NCI-H1930 (cell line): ENCODE results near the gene SCN3A.

Experiments used
- DNase-seq, 2 experiments: peaks; one replicate each; lab custom pipeline; 2025; lab: John Stamatoyannopoulos, UW

The SCN3A gene

DNA sequence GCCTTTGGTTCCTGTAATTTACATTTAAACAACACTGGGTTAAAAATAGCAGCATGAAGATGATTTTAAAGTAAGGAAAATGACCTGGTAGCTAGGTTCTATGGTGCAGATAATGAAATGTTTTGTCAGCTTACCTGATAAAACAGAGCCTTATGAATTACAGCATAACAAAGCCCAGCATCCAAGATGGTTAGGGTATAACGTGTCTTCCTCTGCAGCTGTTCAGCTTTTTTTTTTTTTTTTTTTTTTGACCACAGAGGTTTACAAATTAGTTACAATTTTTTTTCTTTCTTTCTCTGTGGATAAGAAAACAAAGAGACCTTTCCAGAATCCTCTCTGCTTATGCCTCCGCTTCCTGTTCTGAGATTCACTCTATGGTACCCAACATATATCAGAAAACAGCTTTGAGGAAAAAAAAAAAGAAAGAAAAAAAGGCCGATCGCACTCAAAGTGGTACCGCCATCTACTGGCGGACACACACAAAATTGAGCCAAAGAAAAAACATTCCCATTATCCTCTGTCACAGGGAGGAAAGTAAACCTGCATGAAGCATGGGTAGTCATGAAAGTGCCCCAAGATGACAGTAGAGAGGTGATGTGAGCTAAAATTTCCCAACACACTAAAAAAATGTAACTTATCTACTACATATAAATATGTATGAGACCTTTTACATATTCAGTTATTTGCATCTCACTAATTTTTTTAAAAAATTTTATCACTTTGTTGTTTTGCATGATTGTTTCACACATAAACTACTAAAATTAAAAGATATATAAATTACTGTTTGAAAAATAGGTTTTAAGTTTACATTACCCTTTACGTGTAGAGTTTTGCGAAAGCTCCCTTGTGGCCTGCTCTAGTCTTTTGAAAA lies at the start of gene SCN3A:
Gene SCN3A (minus strand): TSS at position 362 of the 871 bp plus-strand sequence. CDS start 27,656 bp downstream, outside the sequence.
- peak; percentile 26 to 36 for DNase-seq

DNA sequence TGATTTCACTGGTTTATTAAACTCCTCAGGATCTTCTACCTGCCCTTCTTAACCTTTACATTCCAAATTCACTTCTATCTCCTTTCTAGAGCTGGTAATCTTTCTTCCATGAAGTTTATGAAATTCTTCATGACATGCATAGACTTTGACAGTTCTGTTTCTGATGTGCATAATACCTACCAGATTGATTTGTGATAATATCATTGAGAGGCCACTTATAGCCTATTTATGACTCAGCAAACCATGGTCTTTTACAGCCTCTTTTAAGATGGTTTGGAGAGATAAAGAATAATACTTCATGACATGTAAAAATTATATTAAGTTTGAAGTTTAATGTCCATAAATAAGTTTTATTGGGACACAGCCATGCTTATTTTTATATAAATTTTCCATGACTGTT lies 49.3 kb upstream of the SCN3A start:
- DNase-seq, result no peak

DNA sequence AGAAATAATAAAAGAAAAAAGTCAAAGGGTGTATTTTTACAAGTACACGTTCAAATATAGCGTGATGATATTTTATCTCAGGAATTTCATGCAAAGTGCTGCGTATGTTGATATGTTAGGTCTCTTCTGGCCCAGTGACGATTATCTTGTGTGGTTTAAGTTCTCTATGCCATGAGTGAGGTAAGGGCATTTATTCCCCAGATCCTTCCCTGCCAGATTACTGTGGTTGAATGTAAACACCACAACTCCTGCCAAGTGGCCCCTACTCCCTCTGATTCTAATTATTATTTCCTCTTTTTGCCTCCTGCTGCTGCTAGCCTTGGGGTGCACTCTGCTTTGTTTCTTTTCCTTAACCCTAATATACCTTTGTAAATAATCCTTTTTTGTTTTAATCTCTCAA lies 47.5 kb upstream of the SCN3A start:
- DNase-seq, result no peak

DNA sequence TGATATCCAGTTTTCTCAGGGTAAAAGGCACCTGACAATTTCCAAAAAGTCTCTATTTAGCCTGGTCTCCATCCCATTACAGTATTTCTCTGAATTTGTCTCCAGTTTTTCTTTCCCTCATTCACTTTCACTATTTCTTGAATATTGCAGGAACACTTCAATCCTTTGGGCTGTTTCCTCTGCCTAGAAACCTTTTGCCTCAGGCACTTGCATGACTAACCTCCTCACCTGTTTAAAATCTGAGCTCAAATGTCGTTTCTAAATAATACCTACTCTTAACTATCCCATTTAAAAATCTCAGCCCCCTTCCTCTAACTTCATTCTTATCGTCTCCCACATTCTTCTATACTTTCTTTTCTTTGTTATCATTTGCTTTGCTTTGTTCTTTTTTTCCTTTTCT lies 44.4 kb upstream of the SCN3A start:
- no peak for DNase-seq

DNA sequence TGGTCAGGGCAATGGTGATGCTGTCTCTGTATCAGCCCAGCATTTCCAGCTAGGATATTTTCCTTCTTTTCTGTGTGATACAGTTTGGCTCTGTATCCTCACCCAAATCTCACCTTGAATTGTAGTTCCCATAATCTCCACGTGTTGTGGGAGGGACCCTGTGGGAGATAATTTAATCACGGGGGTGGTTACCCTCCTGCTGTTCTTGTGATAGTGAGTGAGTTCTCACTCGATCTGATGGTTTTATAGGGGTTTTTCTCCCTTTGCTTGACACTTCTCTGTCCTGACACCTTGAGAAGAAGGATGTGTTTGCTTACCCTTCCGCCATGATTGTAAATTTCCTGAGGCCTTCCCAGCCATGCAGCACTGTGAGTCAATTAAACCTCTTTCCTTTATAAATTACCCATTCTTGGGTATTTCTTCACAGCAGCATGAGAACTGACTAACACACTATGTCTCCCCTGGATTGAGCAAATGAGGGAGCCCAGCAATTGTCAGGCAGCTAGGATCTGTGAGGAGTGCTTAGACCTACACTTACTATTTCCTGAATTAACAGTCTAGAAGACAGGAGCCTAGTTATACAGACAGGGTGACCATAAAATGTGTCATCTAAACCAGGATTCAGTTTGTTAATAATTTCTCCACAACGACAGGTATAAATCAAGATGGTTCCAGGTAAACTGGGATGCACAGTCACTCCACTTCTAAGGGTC lies 41.4 kb upstream of the SCN3A start:
- no peak for DNase-seq

DNA sequence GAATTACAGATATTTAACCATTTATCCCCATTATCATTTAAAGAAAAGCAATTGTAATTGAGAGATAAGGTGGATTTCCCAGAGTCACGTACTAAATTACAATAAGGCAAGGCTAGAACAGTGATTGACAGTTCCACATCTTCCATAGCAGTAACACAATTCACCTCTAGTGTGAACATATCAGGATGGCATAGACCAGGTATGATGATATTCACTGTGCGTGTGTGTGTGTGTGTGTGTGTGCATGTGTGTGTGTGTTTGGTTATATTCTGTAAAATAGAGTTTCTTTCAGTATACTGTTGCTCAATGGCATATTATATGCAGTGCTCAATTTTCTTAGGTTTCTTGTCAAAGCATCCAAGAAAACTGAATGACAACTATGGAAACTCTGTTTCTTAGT lies 37.1 kb upstream of the SCN3A start:
- no peak for DNase-seq

DNA sequence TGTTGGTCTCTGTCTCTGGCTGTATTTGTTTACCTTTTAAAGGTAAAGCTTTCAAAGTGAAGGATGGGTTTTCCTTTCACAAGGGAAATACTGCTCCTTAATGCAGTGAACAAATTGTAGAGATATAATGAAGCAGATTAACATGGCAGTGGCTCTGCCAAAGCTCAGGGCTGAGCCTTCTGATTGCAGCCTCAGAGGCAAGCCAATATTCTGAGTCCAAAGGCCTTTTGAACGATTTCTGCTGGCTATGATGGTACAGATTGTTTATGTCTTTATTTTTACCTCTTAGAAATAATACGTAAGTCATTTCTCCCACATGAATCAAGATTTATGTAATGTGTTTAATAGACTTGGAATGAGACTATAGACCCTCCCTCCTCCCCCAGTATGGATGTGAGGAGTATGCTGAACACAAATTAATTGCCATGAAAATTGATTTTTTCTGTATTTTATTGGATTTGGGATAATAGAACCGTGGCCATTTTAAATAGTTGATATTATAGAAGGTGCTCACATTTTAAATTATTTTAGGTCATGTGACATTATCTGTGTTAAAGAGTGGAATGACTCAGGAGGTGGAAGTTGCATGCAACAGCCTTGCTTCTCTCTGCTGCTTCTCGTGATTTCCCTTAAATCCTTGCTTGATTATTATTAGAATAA lies 36.1 kb upstream of the SCN3A start:
- no peak for DNase-seq

DNA sequence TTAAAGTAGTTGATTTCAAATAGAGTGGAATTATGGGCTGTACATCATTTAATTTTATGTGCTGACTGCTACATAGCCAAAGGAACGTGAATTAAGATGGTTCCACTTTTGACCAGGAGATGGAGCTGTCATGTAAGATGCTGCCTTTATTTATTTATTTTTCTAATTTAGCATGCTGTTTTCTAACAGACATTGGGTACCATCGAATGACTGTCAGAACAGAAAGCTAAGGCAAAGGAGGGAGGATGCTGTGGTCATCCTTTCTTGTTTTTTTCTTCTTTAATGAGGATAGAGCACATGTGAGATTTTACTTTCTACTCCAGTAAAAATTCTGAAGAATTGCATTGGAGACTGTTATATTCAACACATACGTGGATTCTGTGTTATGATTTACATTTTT lies 35.4 kb upstream of the SCN3A start, which contains the start of gene SCN2A:
Gene SCN2A (plus strand): TSS at position 185 of the 400 bp plus-strand sequence. CDS start 56,410 bp downstream, outside the sequence.
- peak; percentile 17 to 19 for DNase-seq

DNA sequence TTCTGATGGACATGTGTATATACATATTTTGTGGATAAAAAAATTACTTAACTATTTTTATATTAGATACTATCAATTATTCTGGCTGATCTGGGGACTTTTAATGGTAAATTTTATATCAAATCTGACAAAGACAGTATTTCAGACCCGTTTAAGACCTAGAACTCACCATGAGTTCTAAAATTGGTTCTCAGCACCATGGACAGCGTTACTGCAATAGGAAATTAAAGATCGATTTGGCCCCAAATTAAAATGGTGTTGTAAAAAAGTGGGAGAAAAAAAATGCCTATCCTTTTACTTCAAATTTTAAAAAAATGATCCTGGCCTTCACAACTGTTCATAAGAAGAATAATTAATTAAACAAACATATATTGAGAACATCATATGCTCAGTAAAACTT lies 34.4 kb upstream of the SCN3A start:
- no peak for DNase-seq

DNA sequence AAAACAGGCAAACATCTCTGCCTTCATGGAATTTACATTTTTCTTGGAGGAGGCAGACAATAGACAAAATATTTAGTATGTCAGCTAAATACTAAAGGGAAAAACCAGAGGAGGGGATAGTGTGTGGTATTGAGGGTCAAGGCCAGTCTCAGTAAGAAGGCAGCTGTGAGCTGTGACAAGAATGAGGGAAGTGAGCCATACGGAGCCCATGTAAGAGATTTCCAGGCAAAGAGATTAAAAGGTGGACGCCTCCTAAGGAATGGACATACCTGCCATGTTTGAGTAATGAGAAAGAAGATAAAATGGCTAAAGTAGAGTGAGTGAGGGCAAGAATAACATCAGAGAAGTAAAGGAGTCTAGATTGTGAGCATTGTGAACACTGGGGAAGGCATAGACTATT lies 33.2 kb upstream of the SCN3A start:
- no peak for DNase-seq

DNA sequence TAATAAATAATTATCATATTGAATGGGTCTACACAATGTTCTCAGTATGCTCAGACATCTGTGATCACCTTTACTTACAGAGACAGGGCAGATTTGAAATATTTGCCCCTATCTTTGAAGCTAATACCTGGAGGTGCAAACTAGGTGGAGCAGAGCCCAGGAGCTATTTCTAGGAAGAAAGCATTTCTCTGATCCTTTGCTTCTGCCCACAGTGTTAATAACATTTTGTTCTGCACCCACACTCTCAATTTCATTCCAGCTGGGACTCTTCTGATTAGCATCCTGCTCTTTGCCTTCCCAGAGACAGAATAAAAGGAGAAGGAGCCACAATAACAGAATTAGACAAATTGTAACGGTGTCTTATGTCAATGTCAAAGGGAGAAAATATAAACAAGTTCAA lies 23.7 kb upstream of the SCN3A start:
- no peak for DNase-seq

DNA sequence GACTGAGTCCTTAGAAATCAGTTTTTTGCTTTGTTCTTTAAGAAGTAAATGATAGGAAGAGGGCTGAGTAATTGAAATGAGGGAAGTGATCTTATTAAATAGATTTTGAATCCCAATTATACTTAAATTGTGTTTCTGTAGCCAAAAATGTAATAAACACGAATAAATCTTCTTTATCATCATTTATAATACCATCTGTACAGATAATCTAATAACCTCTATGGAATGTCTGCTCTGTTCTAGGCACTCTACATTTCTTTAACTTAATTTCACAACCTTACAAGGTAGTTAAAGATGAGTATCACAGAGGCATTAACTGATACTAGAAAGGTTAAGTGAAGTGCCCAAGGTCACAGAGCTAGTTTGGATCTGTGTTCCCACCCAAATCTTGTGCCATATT lies 21.1 kb upstream of the SCN3A start:
- no peak for DNase-seq

DNA sequence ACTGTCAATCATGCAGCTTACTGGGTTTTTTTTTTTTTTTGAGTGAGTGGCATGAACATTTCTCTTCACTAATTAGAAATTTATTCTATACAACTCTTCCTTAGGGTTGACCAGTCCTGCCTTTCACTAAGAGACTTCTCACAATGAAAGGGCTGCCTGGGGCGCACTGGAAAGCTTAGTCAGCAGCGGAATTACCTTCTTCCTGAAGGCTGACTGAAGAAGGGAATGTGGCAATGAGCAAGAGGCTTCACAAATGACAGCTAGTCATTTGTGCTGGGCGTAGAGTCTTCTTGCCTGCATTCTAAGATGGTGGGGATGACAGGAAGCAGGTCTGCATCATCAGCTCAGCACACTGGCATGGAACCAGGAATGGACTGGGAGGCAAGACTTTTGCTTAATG lies 15.6 kb upstream of the SCN3A start:
- no peak for DNase-seq

DNA sequence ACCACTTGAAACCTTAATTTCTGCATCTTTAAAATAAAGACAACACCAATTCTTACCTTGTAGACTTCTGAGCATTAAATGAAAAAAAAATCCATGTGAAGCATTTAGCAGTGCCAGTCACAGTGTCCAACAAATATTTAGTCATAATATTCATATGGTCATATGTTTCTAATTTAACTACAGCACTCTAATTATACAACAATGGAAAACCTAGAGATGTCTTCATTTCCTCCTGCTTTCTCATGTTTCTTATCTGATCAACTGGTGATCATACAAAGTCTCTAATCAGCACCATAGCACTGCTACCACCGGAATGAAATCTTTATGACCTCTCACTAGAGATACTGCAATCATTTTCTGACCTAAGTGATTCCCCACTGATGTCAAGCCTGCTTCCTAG lies 10.2 kb upstream of the SCN3A start:
- DNase-seq, result no peak

DNA sequence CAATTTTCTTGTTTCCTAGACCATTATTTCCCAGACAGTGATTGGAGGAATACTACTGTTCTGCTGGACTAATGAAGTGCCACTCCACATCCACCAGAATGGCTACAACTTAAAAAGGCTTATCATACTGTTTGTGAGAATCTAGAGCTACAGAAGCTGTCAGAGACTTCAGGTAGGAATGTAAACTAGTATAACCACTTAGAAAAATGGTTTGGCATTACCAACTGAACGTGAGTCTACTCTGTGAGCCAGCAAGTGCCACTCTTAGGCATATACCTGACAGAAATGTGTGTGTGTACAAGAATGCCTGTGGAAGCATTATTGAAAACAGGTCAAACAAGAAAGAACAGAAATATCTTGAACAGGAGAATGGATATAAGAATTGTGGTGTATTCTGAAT lies 4.2 kb upstream of the SCN3A start:
- DNase-seq, result no peak

DNA sequence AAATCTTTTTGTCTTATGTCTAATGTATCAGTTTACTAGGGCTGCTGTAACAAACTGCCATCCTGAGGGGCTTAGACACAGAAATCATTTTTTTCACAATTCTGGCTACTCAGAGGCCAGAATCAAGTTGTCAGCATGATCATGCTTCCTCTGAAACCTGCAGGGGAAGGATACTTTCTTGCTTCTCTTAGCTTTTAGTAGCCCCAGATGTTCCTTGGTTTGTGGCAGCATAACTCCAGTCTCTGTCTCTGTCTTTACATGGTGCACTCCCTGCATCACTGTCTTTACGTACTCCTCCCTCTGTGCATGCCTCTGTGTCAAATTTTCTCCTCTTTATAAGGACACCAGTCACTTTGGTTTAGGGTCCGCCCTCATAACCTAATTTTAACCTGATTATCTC lies 2.0 kb upstream of the SCN3A start:
- no peak for DNase-seq

DNA sequence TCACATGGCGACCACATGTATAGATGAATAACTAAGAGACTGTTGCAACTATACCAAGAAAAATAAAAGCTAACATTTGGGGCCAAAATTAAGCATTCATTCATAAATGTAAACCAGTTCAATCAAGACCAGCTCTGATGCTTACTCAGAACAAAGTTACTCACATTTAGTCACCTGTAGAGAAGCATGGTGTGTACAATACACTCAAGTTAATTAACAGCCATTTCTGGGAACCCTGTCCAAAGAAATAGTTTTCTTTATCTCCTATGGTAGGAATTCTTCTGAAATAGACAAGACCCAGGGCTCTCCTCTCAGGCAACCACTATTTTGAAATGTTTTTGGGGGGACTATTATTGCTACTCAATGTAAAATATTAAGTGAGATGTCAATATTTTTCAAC lies 1.6 kb downstream of the SCN3A start:
- no peak for DNase-seq

DNA sequence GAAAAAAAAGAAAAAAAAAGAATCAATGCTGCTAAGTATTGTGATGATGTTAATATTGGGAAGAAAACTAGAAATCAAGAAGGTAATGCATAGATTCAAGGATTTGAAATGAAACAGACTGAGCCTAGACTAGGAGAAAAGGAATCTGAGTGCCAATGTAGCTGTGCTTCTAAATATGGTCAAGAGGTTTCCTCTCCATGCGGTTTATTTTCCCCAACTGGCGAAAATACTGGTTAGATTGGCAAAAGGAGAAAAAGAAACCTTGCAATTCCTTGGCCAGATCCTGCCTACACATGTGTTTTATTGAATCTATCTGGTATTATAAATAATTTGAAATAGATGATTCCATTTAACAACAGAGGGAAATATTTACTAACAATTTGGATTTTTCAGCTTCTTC lies 5.7 kb downstream of the SCN3A start:
- no peak for DNase-seq

DNA sequence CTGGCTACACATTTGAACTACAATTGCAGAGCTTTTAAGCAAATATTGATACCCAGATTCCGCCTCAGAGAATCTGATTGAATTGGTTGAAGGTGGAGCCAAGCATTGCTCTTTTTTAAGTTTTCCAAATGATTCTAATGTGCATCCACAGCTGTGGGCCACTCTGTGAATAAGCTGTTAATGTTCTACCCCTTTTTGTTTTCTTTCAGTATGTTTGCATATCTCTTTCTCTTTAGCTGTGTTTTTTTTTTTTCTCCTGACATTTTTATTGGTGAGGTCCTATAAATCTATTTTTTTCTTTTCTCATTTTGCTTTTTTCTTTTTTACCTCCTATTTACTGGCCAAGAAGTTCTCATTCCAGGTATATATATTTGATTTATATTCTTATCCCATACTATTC lies 6.5 kb downstream of the SCN3A start:
- peak; percentile 46 to 47 for DNase-seq

DNA sequence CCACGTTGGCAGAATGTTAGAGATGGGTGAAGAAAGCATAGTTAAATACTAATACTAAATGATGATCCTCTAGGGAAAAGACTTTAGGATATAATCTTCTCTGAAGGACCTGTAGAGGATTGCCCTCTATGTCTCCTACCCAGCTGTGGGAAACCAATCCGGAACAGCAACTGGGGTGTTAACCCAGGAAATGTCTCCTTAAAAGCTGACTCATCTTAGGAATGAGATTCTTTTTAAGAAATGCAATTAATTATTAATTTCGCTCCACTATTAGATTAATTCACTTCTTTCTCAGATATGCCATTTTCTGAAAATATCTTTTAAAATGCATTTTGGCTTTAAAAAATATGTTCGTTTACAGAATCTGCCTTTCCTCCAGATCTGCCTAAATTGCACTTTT lies 7.4 kb downstream of the SCN3A start:
- no peak for DNase-seq

DNA sequence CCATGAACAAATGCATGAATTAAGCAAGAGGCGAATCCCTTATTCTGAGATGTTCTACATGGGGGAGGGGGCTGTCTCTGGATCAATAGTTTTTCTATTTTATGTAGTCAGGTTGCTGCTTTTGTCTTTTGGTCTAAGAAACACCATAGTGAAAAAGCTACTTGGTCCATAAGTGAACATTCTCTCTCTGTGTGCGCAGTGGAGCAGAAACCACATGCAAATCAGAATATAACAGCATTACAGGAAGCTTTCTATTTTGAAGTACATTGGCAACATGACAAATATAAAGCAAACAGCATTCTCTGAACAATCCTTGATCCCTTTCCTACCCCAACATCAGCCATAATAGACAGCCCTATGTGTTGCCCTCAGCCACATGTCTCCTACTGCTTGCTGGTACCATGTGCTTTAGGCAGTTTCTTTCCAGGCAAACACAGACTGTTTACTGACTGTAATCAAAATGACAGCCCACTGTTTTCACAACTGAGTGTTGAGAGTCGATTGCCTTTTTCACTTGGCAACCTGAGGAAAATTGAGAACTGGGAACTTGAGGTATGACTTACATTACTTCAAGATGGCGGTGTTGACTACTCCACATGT lies 10.6 kb downstream of the SCN3A start:
- DNase-seq, result no peak

DNA sequence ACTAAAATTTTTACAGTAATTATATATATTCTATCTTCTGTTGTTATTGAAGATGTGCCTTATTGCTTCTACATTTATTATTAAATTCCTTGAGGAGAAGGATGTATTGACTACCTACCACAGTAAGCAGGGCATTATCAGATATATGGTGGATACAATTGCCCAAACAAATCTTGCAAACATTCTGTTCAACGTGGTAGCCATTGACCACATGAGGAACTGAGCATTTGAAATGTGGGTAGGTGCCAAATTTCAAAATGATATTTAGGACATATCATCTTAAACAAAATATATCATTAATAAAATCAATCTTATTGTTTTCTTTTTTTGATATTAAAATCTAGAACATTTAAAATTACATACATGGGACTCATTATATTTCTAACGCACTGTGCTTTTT lies 11.1 kb downstream of the SCN3A start:
- DNase-seq, result no peak
